ENCODE data around the gene ARHGEF6.

ARHGEF6 gene

DNA sequence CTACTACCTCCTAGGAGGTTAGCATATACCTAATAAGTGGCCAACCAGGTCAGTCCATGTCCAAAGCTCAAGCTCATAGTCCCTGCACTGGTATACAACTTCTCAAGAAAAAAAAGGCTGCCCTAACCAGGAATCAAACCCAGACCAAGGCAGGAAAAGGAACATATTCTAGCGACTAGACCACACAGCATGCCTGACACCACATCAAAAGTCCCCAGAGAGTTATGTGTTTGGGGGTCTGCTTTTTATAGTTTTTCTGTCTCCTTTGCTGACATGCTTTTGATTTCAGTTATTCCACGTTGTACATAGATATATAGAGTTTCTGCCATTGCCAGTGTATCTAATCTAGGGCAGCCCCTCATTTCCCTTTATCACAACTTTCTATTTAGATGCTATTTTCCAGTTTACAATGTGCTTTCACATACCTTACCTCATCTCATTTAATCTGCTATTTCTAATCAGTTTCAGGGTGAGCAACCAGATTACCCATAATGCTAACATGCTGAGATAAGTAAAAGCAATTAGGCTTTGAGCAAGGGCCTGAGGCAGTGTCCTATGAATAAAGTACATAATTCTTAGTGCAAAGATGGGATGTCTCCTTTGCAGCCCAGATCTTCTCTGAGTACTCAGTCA, 17.8 kb downstream of the ARHGEF6 start:
- Histone ChIP-seq H3K4me1 (ENCODE audit: control insufficient read depth, insufficient read depth, low read length) (peaks cover 6% of the 10 kb centered on the region), H3K27me3 (replicated peaks; ENCODE audit: control insufficient read depth, insufficient read depth, low read length) (peaks cover 3% of the 10 kb centered on the region), H3K4me3 (ENCODE audit: low read length) (no peak overlapping the region), H3K9ac (ENCODE audit: low read length) (no peak overlapping the region), H3K9me3 (ENCODE audit: control insufficient read depth, low read length) (no peaks in the 10 kb centered on the region), H3K36me3 (ENCODE audit: control insufficient read depth, insufficient read depth, low read length, severe bottlenecking) (no peaks in the 10 kb centered on the region)
- DNase-seq (ENCODE audit: low read depth), result no peak

DNA sequence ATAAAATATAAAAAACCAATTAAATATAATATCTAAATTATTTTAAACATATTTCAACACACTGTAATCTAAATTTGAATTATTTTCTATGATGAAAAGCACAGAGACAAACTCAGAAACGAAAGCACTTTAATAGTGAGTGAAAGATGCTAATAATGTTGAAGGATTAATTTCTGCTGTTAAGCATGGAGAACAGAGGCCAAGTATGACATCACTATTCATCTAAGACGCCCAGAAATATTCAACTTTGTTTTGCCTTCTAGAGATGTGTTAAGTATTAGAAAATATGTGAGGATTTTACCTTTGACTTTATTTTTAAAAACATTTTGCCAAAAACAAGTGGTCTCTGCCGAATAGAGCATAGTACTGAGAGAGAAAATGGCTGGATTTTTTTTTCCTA, 19.3 kb downstream of the ARHGEF6 start:
- Histone ChIP-seq H3K9ac (ENCODE audit: low read length) (no peak overlapping the region), H3K9me3 (ENCODE audit: control insufficient read depth, low read length) (no peaks in the 10 kb centered on the region), H3K4me1 (ENCODE audit: control insufficient read depth, insufficient read depth, low read length) (peaks cover 6% of the 10 kb centered on the region), H3K36me3 (ENCODE audit: control insufficient read depth, insufficient read depth, low read length, severe bottlenecking) (no peaks in the 10 kb centered on the region), H3K4me3 (ENCODE audit: low read length) (no peak overlapping the region), H3K27me3 (replicated peaks; ENCODE audit: control insufficient read depth, insufficient read depth, low read length) (peaks cover 3% of the 10 kb centered on the region)
- no peak for DNase-seq (ENCODE audit: low read depth)

DNA sequence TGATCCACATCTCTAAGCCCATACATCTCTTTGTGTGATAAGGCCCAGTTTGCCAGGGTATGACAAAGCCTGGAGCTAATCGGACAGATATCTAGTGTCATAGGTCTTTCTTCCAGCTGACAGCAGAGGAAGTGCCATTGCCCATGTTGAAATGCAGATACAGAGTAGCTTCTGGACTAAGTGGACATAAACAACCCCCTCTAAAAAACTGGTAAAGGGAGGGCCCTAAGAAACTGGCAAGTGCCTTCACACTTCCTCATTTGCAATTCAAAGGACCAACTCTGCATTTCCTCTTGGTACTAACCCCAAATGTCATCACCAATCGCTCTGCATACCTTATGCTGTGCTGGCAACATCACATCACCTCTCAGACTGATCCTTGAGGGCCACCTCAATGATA, 20.8 kb downstream of the ARHGEF6 start:
- no peak overlapping the region for H3K9ac ChIP-seq (ENCODE audit: low read length)
- no peak for DNase-seq (ENCODE audit: low read depth)
- no peaks in the 10 kb centered on the region for H3K36me3 ChIP-seq (ENCODE audit: control insufficient read depth, insufficient read depth, low read length, severe bottlenecking)
- no peak overlapping the region for H3K4me3 ChIP-seq (ENCODE audit: low read length)
- peaks cover 3% of the 10 kb centered on the region for H3K27me3 ChIP-seq (replicated peaks; ENCODE audit: control insufficient read depth, insufficient read depth, low read length)
- no peaks in the 10 kb centered on the region for H3K9me3 ChIP-seq (ENCODE audit: control insufficient read depth, low read length)
- no peaks in the 10 kb centered on the region for H3K4me1 ChIP-seq (ENCODE audit: control insufficient read depth, insufficient read depth, low read length)

DNA sequence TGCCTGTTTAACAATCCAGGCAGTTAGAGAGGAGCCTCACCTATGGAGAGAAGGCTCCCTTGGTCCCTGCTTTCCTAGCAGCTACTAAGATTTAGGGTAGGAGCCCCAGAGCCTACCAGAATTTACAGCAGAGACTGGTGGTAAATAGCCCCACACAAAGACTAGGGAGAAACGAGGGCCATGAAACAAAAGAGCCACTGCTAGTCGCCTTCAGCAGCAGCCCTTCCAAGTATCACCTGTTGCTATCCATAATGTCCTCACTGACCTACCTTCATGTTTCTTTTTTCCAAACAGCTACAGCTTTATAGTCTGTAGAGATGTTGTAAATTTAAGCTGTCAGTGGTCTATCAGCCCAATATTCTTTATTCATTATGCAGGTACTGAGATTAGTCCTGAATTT, 25.3 kb downstream of the ARHGEF6 start:
- DNase-seq (ENCODE audit: low read depth), result no peak
- Histone ChIP-seq H3K27me3 (replicated peaks; ENCODE audit: control insufficient read depth, insufficient read depth, low read length) (no peaks in the 10 kb centered on the region), H3K9me3 (ENCODE audit: control insufficient read depth, low read length) (no peaks in the 10 kb centered on the region), H3K4me3 (ENCODE audit: low read length) (no peak overlapping the region), H3K36me3 (ENCODE audit: control insufficient read depth, insufficient read depth, low read length, severe bottlenecking) (no peaks in the 10 kb centered on the region), H3K4me1 (ENCODE audit: control insufficient read depth, insufficient read depth, low read length) (peaks cover 12% of the 10 kb centered on the region), H3K9ac (ENCODE audit: low read length) (no peak overlapping the region)

DNA sequence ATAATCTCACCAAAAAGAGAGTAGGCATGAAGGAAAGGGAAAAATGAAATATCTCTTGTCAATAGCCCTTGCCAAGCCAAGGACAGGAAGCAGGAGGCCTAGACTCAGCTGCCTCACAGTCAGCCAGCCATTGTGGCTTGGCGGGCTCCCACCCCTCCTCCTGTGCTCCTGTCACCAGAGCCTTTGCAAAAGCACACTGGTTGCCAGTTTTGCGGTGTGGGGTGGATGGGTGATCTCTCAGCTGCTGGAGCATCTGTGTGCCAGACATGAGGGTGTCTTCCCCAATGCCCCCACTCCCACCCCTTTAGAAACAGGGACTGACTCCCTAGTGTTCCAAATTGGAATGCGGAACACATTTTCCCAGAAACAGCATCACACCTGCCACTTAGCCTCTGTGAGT, 26.1 kb downstream of the ARHGEF6 start:
- H3K9ac ChIP-seq (ENCODE audit: low read length), result no peak overlapping the region
- H3K4me3 ChIP-seq (ENCODE audit: low read length), result no peak overlapping the region
- no peaks in the 10 kb centered on the region for H3K9me3 ChIP-seq (ENCODE audit: control insufficient read depth, low read length)
- no peak for DNase-seq (ENCODE audit: low read depth)
- no peaks in the 10 kb centered on the region for H3K27me3 ChIP-seq (replicated peaks; ENCODE audit: control insufficient read depth, insufficient read depth, low read length)
- no peaks in the 10 kb centered on the region for H3K36me3 ChIP-seq (ENCODE audit: control insufficient read depth, insufficient read depth, low read length, severe bottlenecking)
- peaks cover 12% of the 10 kb centered on the region for H3K4me1 ChIP-seq (ENCODE audit: control insufficient read depth, insufficient read depth, low read length)

DNA sequence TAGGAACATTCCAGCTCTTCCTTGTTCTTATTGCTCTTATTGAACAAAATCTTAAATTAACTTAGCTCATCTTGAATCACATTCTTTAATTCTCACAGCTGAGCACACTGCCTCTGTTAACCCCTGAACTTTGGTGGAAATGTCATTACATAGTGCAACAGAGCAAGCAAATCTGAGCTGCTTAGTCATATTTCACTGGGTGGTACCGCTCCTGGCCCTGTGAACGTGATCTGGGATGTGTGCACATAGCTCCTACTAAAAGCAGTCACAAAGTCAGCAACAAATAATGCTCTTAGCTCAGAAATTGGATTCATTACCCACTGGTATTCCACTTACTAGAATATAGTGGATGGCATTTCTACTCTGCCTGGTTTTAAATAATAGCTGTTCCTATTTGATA, 27.9 kb downstream of the ARHGEF6 start:
- Histone ChIP-seq H3K36me3 (ENCODE audit: control insufficient read depth, insufficient read depth, low read length, severe bottlenecking) (no peaks in the 10 kb centered on the region), H3K9me3 (ENCODE audit: control insufficient read depth, low read length) (no peaks in the 10 kb centered on the region), H3K4me3 (ENCODE audit: low read length) (no peak overlapping the region), H3K4me1 (ENCODE audit: control insufficient read depth, insufficient read depth, low read length) (peaks cover 13% of the 10 kb centered on the region), H3K27me3 (replicated peaks; ENCODE audit: control insufficient read depth, insufficient read depth, low read length) (no peaks in the 10 kb centered on the region), H3K9ac (ENCODE audit: low read length) (no peak overlapping the region)
- peak; percentile 50 for DNase-seq (ENCODE audit: low read depth)

DNA sequence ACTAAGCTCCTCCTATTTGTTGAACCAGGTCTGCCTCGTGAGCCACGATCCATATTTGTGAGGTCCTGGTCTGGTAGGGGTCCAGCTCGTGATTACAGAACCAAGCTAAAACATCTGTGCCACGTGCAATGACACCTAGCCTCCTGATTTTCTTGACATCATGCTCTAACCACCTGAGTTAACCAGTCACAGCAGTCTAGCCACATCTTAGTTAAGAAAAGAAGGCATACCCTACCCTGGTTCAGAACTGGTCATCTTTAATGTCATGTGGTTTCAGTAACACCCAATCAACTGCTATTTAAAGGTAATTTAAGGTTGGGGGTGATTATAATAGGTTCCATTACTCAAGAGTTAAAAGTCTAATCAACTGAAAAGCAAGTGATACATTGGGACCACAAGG, 28.4 kb downstream of the ARHGEF6 start:
- Histone ChIP-seq H3K9ac (ENCODE audit: low read length) (no peak overlapping the region), H3K4me1 (ENCODE audit: control insufficient read depth, insufficient read depth, low read length) (peaks cover 18% of the 10 kb centered on the region), H3K9me3 (ENCODE audit: control insufficient read depth, low read length) (no peaks in the 10 kb centered on the region), H3K36me3 (ENCODE audit: control insufficient read depth, insufficient read depth, low read length, severe bottlenecking) (no peaks in the 10 kb centered on the region), H3K4me3 (ENCODE audit: low read length) (no peak overlapping the region), H3K27me3 (replicated peaks; ENCODE audit: control insufficient read depth, insufficient read depth, low read length) (no peaks in the 10 kb centered on the region)
- no peak for DNase-seq (ENCODE audit: low read depth)

DNA sequence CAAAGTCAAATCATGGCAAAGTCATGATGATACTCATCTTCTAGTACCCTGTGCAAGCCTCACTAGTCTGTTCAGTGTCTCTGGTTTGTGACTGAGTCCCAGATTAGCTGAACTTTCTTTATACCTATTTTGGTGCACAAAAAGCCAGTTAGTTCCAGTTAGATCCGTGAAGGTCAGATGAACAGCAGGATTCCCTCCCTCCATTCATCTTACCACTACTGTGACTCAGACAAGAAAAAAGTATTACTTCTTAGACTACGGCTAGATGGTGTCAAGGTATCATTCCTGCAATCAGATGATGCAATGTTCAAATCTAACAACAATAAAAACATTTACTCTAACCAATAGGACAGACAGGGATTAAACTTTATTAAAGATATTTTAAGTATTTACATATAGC, 30.4 kb downstream of the ARHGEF6 start:
- no peak overlapping the region for H3K4me3 ChIP-seq (ENCODE audit: low read length)
- H3K27me3 ChIP-seq (replicated peaks; ENCODE audit: control insufficient read depth, insufficient read depth, low read length), result no peaks in the 10 kb centered on the region
- DNase-seq (ENCODE audit: low read depth), result no peak
- no peaks in the 10 kb centered on the region for H3K9me3 ChIP-seq (ENCODE audit: control insufficient read depth, low read length)
- H3K36me3 ChIP-seq (ENCODE audit: control insufficient read depth, insufficient read depth, low read length, severe bottlenecking), result no peaks in the 10 kb centered on the region
- H3K4me1 ChIP-seq (ENCODE audit: control insufficient read depth, insufficient read depth, low read length), result peaks cover 34% of the 10 kb centered on the region
- no peak overlapping the region for H3K9ac ChIP-seq (ENCODE audit: low read length)

DNA sequence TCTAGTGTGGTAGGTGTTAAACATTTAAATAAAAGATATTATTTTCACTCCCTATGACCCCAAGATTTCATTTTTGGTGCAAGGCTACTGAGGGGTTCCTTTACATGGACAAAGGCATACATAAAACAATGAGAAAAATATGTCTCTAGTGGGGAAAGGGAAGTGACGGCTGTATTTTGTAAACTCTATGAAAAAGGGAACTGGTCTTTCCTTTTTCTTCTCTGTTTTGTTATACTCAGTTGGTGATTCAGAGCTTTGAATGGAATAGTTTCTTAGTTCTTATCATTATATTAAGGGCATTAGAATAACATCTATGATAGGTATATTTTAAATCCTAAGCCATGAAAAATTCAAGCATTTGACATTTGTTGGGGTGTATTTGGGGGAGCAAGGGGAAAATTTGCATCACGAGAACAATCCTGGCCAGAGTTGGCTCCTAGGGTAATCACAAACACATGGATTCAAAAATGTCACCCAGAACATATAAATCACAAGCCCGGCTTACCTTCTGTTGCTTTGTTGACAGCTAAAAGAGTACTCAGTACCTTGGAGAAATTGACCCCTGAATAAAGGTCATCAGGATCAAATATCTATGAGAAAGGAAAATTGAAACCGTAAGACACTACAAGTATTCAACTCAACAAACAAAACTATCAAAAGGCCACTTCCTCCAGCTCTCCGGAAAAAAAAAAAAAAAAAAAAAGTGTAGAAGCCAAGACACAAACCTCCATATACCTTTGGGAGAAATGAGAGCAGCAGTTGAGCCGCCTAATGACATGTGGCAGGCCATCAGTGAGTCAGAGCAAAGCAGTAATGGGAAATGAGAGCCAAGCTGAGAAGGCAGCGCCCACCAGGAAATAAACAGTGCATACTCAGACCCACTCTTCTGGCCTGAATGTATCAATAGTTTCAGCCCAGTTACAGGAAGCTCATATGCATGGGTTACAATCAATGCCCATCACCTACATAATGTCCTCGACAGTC, 33.4 kb downstream of the ARHGEF6 start:
- Histone ChIP-seq H3K36me3 (ENCODE audit: control insufficient read depth, insufficient read depth, low read length, severe bottlenecking) (peaks cover 5% of the 10 kb centered on the region), H3K27me3 (replicated peaks; ENCODE audit: control insufficient read depth, insufficient read depth, low read length) (no peaks in the 10 kb centered on the region), H3K9me3 (ENCODE audit: control insufficient read depth, low read length) (no peaks in the 10 kb centered on the region), H3K4me3 (ENCODE audit: low read length) (no peak overlapping the region), H3K4me1 (ENCODE audit: control insufficient read depth, insufficient read depth, low read length) (peaks cover 28% of the 10 kb centered on the region), H3K9ac (ENCODE audit: low read length) (no peak overlapping the region)
- no peak for DNase-seq (ENCODE audit: low read depth)

DNA sequence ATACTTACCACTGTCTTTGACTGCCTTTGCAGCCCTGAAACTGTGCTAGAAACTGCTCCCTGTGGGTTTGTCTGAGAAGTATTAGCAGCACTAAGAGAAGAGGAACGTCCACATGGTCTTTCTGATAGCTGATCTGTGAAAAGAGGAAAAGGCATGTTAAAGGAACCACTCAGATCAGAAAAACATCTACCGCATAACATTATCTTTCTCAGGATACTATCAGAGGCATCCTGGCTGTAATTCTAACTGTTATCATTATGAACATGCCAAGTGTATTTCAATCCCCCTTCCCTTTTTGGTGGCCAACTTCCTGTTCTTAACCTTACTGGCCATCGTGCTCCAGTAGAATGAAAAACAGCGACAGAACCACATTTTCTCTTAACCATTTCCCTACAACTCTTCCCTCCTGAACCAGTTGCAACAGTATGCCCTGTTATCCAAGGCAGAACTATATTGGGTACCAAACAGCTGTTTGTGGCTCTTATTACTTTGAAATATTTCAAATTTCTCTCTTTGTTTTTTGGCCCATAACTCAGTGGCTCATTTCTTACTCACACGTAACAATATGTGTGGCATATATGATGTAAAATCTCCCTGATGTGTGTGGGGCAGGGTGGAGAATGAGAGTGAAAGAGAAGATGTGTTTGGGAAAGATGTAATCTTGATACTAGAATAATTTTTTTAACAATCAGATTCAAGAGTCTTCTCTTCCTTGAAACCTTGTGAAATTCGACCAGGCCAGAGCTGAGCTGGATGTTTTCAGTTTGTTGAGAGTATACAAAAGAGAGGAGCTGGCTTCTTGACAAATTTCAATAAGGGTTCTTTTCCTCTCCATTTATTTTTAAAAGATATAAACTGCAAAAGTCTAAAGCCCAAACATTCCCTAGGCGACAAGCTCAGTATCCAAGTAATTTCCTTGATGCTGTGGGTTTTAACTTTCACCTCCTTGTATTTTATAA, 35.2 kb downstream of the ARHGEF6 start:
- Histone ChIP-seq H3K9ac (ENCODE audit: low read length) (no peak overlapping the region), H3K4me1 (ENCODE audit: control insufficient read depth, insufficient read depth, low read length) (peaks cover 25% of the 10 kb centered on the region), H3K9me3 (ENCODE audit: control insufficient read depth, low read length) (no peaks in the 10 kb centered on the region), H3K27me3 (replicated peaks; ENCODE audit: control insufficient read depth, insufficient read depth, low read length) (no peaks in the 10 kb centered on the region), H3K36me3 (ENCODE audit: control insufficient read depth, insufficient read depth, low read length, severe bottlenecking) (peaks cover 5% of the 10 kb centered on the region), H3K4me3 (ENCODE audit: low read length) (no peak overlapping the region)
- peak; percentile 39 for DNase-seq (ENCODE audit: low read depth)

Data from adipocyte (in vitro differentiated cells).